Astrocyte (in vitro differentiated cells and primary cell): ENCODE results near the gene TMTC4.

Experiments used
- EZH2 ChIP-seq: IDR thresholded peaks from 2 replicates; pipeline ENCODE4 v1.6.1; 2012; ENCODE audit warnings: mild to moderate bottlenecking, low read length, inconsistent platforms; ENCODE audit not compliant: insufficient read depth
- TF ChIP-seq, protein P1 (sequence below): IDR thresholded peaks from 2 replicates; pipeline ENCODE4 v1.5.1; 2011; ENCODE audit warnings: low read depth, mild to moderate bottlenecking, inconsistent platforms, low read length, moderate library complexity; ENCODE audit not compliant: insufficient read depth

DNA sequence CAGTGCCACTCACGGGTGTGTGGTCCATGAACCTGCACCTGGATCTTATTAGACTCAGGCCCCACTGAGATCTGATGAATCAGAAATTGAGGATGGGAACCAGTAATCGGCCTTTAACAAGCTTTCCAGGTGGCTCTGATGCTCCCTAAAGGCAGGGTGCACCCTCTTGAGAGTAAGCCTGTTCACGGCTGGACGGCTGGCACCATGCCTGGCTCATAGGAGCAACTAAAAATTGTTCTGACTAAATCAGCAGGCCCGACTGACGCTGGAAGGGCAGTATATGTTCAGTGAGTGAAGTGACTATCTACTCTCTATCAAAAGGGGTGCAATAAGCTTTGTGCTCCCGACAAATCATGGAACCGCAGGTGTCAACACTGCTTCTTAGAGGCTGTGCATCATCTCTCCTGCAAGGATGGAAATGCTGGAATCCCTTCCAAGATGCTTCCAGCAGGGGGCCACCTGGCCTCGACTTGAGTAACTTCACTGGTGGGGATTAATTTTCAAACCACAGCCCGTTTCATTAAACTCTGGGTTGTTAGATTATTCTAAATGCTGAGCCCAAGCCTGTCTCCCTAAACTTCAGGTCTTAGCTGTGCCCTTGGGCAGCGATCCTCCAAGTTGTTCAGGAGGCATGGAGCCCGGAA, 28.4 kb downstream of the TMTC4 start:
- TF ChIP-seq, protein P1, sequence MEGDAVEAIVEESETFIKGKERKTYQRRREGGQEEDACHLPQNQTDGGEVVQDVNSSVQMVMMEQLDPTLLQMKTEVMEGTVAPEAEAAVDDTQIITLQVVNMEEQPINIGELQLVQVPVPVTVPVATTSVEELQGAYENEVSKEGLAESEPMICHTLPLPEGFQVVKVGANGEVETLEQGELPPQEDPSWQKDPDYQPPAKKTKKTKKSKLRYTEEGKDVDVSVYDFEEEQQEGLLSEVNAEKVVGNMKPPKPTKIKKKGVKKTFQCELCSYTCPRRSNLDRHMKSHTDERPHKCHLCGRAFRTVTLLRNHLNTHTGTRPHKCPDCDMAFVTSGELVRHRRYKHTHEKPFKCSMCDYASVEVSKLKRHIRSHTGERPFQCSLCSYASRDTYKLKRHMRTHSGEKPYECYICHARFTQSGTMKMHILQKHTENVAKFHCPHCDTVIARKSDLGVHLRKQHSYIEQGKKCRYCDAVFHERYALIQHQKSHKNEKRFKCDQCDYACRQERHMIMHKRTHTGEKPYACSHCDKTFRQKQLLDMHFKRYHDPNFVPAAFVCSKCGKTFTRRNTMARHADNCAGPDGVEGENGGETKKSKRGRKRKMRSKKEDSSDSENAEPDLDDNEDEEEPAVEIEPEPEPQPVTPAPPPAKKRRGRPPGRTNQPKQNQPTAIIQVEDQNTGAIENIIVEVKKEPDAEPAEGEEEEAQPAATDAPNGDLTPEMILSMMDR: peak; percentile 54
- TF ChIP-seq EZH2: no peak
